Measurements from ENCODE around the gene ZDHHC14. TPM values are rescaled to one million over a fixed set of nuclear protein-coding genes. Genes with fewer than 3 reads are reported as not detected.
A peak's percentile ranks its signal among the peaks of the same experiment; 100 is the strongest.

The ZDHHC14 gene
- total RNA-seq, 1 experiment from 2014 or later: 3.2 TPM

GRCh38 chr6:157427969-157428368 lies 47.0 kb downstream of the ZDHHC14 start:
- ChIA-PET POLR2A (interaction anchor here (1.8 kb wide), 1 partner anchor 104 kb away, joined by 6 read pairs; the partner anchor contains the start of gene TMEM242), CTCF (interaction anchor here (0.6 kb wide), 1 partner anchor 9 kb away, joined by 3 read pairs; no protein-coding TSS in a partner anchor)
- H3K27ac Mint-ChIP-seq (ENCODE audit: low read depth, unreplicated experiment): no peak overlapping the region
- TF ChIP-seq, protein P1, sequence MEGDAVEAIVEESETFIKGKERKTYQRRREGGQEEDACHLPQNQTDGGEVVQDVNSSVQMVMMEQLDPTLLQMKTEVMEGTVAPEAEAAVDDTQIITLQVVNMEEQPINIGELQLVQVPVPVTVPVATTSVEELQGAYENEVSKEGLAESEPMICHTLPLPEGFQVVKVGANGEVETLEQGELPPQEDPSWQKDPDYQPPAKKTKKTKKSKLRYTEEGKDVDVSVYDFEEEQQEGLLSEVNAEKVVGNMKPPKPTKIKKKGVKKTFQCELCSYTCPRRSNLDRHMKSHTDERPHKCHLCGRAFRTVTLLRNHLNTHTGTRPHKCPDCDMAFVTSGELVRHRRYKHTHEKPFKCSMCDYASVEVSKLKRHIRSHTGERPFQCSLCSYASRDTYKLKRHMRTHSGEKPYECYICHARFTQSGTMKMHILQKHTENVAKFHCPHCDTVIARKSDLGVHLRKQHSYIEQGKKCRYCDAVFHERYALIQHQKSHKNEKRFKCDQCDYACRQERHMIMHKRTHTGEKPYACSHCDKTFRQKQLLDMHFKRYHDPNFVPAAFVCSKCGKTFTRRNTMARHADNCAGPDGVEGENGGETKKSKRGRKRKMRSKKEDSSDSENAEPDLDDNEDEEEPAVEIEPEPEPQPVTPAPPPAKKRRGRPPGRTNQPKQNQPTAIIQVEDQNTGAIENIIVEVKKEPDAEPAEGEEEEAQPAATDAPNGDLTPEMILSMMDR (IDR thresholded peaks at IDR 0.05; ENCODE audit: unreplicated experiment): no peak
- H3K36me3 Mint-ChIP-seq (ENCODE audit: insufficient read depth, unreplicated experiment): no peaks in the 10 kb centered on the region
- H3K27me3 Mint-ChIP-seq (ENCODE audit: insufficient read depth, unreplicated experiment): no peaks in the 10 kb centered on the region
- BruUV-seq (replicated peaks): no TSS peak
- DNase-seq (ENCODE audit: unreplicated experiment): no peak
- H3K4me3 Mint-ChIP-seq (ENCODE audit: unreplicated experiment): no peak overlapping the region
- H3K4me1 Mint-ChIP-seq (ENCODE audit: insufficient read depth, unreplicated experiment): peaks cover 11% of the 10 kb centered on the region
- intact Hi-C loops (cut with micrococcal nuclease): no loop called here
- no peaks in the 10 kb centered on the region for H3K9me3 Mint-ChIP-seq (ENCODE audit: unreplicated experiment)

DNA sequence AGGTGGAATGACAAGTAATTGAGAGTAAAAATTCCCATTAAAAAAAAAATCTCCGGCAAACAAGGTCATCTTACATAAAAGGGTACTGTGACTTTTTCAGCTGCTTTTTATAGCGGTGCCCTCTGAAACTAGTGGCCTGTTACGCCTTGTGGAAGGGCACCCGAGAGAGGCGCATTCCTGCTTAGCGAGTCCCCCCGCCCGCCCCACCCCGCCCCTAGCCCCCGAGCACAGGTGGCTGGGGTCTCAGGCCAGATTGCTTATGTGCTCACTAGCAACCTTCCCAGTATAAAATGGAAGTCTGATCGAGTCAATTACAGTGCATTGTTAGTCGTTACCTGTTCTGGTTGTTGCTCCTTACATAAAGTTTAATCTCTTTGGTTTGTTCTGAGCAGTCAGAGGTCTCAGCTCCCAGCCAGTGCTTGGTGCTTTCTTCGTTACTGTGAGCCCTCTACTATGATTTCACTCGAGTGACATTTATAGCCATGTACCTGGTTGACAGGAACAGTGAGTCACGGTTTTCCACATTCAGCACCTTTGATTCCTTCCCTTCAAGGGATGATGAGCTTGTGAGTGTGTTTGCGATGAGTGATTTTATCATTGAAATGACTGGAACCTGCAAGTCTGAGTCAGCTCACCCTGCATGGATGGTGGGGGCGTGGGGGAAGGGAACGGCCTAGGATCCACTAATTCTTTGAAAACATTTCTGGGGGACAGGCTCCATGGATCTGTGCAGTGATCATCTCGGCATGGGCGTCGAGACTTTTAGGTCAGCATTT lies 47.6 kb downstream of the ZDHHC14 start:
- Mint-ChIP-seq H3K36me3 (ENCODE audit: insufficient read depth, unreplicated experiment) (no peaks in the 10 kb centered on the region), H3K27ac (ENCODE audit: low read depth, unreplicated experiment) (no peak overlapping the region), H3K9me3 (ENCODE audit: unreplicated experiment) (no peaks in the 10 kb centered on the region), H3K4me1 (ENCODE audit: insufficient read depth, unreplicated experiment) (peaks cover 11% of the 10 kb centered on the region), H3K27me3 (ENCODE audit: insufficient read depth, unreplicated experiment) (no peaks in the 10 kb centered on the region), H3K4me3 (ENCODE audit: unreplicated experiment) (no peak overlapping the region)
- TF ChIP-seq, protein P1 (IDR thresholded peaks at IDR 0.05; ENCODE audit: unreplicated experiment): no peak
- BruUV-seq (replicated peaks): no TSS peak
- POLR2A ChIA-PET: interaction anchor here (0.6 to 1.8 kb wide), 4 partner anchors 10 to 184 kb away, joined by 3 to 6 read pairs (median 4); partner anchors contain the start of gene TMEM242
- CTCF ChIA-PET: interaction anchor here (0.6 kb wide), 1 partner anchor 10 kb away, joined by 3 read pairs; no protein-coding TSS in a partner anchor
- intact Hi-C loops (cut with micrococcal nuclease): no loop called here
- DNase-seq (ENCODE audit: unreplicated experiment): peak; percentile 62

DNA sequence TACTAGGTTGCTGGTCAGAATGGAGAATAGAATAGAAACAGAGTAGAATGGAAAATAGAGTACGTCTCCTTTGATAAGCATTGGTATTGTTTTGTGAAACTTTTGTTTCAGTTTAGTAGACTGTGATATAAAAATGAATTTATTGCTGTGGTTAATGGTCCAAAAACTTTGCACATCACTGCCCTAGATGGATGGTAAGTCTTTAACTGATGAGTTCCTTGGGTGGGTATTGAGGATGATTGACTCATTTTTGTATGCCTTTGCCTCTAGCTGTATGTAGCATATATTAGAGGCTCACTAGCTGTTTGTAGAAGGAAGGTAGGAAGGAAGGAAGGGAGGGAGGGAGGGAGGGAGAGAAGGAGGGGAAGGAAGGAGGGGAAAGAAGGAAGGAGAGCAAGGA lies 48.3 kb downstream of the ZDHHC14 start:
- TF ChIP-seq, protein P1 (IDR thresholded peaks at IDR 0.05; ENCODE audit: unreplicated experiment): no peak
- Mint-ChIP-seq H3K27ac (ENCODE audit: low read depth, unreplicated experiment) (no peak overlapping the region), H3K9me3 (ENCODE audit: unreplicated experiment) (no peaks in the 10 kb centered on the region), H3K27me3 (ENCODE audit: insufficient read depth, unreplicated experiment) (no peaks in the 10 kb centered on the region), H3K4me3 (ENCODE audit: unreplicated experiment) (no peak overlapping the region), H3K4me1 (ENCODE audit: insufficient read depth, unreplicated experiment) (peaks cover 11% of the 10 kb centered on the region), H3K36me3 (ENCODE audit: insufficient read depth, unreplicated experiment) (no peaks in the 10 kb centered on the region)
- no TSS peak for BruUV-seq (replicated peaks)
- intact Hi-C loops (cut with micrococcal nuclease): no loop called here
- CTCF ChIA-PET: no interaction called here
- no peak for DNase-seq (ENCODE audit: unreplicated experiment)
- POLR2A ChIA-PET: interaction anchor here (0.7 to 1.8 kb wide), 3 partner anchors 11 to 106 kb away, joined by 3 to 6 read pairs (median 4); partner anchors contain the start of gene TMEM242

DNA sequence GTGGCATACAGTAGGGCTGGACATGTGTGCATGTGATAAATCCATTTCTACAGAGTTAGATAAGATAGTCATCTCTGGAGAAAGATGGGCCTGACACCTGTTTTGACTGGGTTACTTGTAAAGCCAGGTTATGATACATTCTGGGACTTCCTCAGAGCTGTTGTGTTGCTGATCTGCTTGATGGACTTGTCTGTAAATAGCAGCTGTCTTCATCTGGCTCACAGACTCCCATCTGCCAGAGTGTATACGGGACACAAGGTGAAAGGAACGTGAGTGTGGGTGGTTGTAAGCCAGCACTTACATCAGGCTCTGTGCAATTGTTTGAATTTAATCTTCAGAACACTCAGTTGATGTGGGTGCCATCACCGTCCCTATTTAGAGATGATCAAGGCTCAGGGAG lies 49.8 kb downstream of the ZDHHC14 start:
- TF ChIP-seq, protein P1 (IDR thresholded peaks at IDR 0.05; ENCODE audit: unreplicated experiment): no peak
- intact Hi-C loops (cut with micrococcal nuclease): no loop called here

More for the DNA sequence above, 49.8 kb downstream of the ZDHHC14 start:
- ChIA-PET POLR2A (no interaction called here), CTCF (interaction anchor here (1.3 kb wide), 1 partner anchor 11 kb away, joined by 4 read pairs; no protein-coding TSS in a partner anchor)
- Mint-ChIP-seq H3K27ac (ENCODE audit: low read depth, unreplicated experiment) (no peak overlapping the region), H3K9me3 (ENCODE audit: unreplicated experiment) (no peaks in the 10 kb centered on the region), H3K36me3 (ENCODE audit: insufficient read depth, unreplicated experiment) (no peaks in the 10 kb centered on the region), H3K4me1 (ENCODE audit: insufficient read depth, unreplicated experiment) (peaks cover 11% of the 10 kb centered on the region), H3K27me3 (ENCODE audit: insufficient read depth, unreplicated experiment) (no peaks in the 10 kb centered on the region), H3K4me3 (ENCODE audit: unreplicated experiment) (no peak overlapping the region)
- DNase-seq (ENCODE audit: unreplicated experiment): no peak
- no TSS peak for BruUV-seq (replicated peaks)

All from MCF 10A (cell line).